SK-N-SH (cell line): ENCODE results near the gene KIF18A. TPM values are rescaled to one million over a fixed set of nuclear protein-coding genes. Genes with fewer than 3 reads are reported as not detected.

Experiments
- CTCF ChIA-PET: fragments of 300-600, 350-600 bp; formaldehyde crosslinking; extraction: SDS; loops from one replicate; lab custom pipeline; 2021; lab: Yijun Ruan, JAX
- POLR2A ChIA-PET: fragments of 350-600 bp; sonication (Branson Sonifier 250); formaldehyde crosslinking; extraction: SDS; loops from one replicate; lab custom pipeline; 2020; ENCODE audit warnings: antibody characterized with exemption, inconsistent platforms; lab: Yijun Ruan, JAX
- DNase-seq: peaks from one replicate; pipeline ENCODE4 v3.0.0; 2012
- H2AFZ ChIP-seq: fragments of 200-600 bp; sonication (generic); 2 replicates; pipeline ENCODE4 v1.8.1; 2016; ENCODE audit warnings: antibody characterized with exemption, mild to moderate bottlenecking, low read depth
- H3F3A ChIP-seq: fragments of 200-600 bp; sonication (generic); replicated peaks from 2 replicates; pipeline ENCODE3; 2016; ENCODE audit warnings: antibody characterized with exemption, mild to moderate bottlenecking; ENCODE audit not compliant: insufficient read depth
- H3K27ac ChIP-seq, 2 experiments: fragments of 200-500 bp in 1 of 2; fragments of 200-600 bp in 1 of 2; sonication (Bioruptor generic) in 1 of 2; sonication (generic), shearing (Covaris generic) in 1 of 2; 2 replicates each; pipeline versions ENCODE4 v1.5.1 to v1.6.1; 2014 to 2016; ENCODE audit warnings: low read depth in 2 of 2, inconsistent platforms in 1 of 2, low read length in 1 of 2, mild to moderate bottlenecking in 1 of 2, mixed read lengths in 1 of 2
- H3K27me3 ChIP-seq: fragments of 200-600 bp; sonication (generic), shearing (Covaris generic); 2 replicates; pipeline ENCODE4 v1.6.1; 2016; ENCODE audit warnings: mixed run types; ENCODE audit not compliant: insufficient read depth
- H3K36me3 ChIP-seq, 2 experiments: fragments of 200-500 bp in 1 of 2; fragments of 200-600 bp in 1 of 2; sonication (Bioruptor generic) in 1 of 2; sonication (generic) in 1 of 2; replicated peaks in 1 of 2; 2 replicates each; pipeline versions ENCODE3 to v1.5.1; 2014 to 2016; ENCODE audit warnings: low read length in 1 of 2, mild to moderate bottlenecking in 1 of 2; ENCODE audit not compliant: insufficient read depth in 2 of 2, control insufficient read depth in 1 of 2
- H3K4me1 ChIP-seq, 2 experiments: fragments of 200-500 bp in 1 of 2; fragments of 200-600 bp in 1 of 2; sonication (Bioruptor generic) in 1 of 2; sonication (generic), shearing (Covaris generic) in 1 of 2; 2 replicates each; pipeline versions ENCODE4 v1.5.1 to v1.6.1; 2014 to 2016; ENCODE audit warnings: low read depth in 1 of 2, low read length in 1 of 2, mixed run types in 1 of 2; ENCODE audit not compliant: insufficient read depth in 2 of 2, control insufficient read depth in 1 of 2
- H3K4me2 ChIP-seq: fragments of 200-600 bp; sonication (generic), shearing (Covaris generic); 2 replicates; pipeline ENCODE4 v1.6.1; 2017; ENCODE audit warnings: mixed run types
- H3K4me3 ChIP-seq, 2 experiments: fragments of 200-500 bp in 1 of 2; fragments of 200-600 bp in 1 of 2; sonication (Bioruptor generic) in 1 of 2; sonication (generic), shearing (Covaris generic) in 1 of 2; 2 replicates each; pipeline versions ENCODE4 v1.5.1 to v1.8.1; 2014 to 2016; ENCODE audit warnings: low read depth in 2 of 2, inconsistent platforms in 1 of 2, low read length in 1 of 2, mild to moderate bottlenecking in 1 of 2, mixed read lengths in 1 of 2, moderate library complexity in 1 of 2
- H3K79me2 ChIP-seq: fragments of 200-600 bp; sonication (generic); 2 replicates; pipeline ENCODE4 v1.8.1; 2017; ENCODE audit warnings: mild to moderate bottlenecking; ENCODE audit not compliant: insufficient read depth
- H3K9ac ChIP-seq: fragments of 200-600 bp; sonication (generic); 2 replicates; pipeline ENCODE4 v1.6.1; 2017; ENCODE audit warnings: mixed run types
- H3K9me2 ChIP-seq: fragments of 200-600 bp; sonication (generic); 2 replicates; pipeline ENCODE4 v1.6.1; 2017; ENCODE audit warnings: mixed run types
- H3K9me3 ChIP-seq: fragments of 200-600 bp; sonication (generic); 2 replicates; pipeline ENCODE4 v1.6.1; 2017; ENCODE audit warnings: mixed run types, mild to moderate bottlenecking, moderate library complexity
- H4K20me1 ChIP-seq: fragments of 200-600 bp; sonication (generic); 2 replicates; pipeline ENCODE4 v1.6.1; 2017; ENCODE audit warnings: mild to moderate bottlenecking, mixed run types; ENCODE audit not compliant: insufficient read depth
- CTCF ChIP-seq: fragments of 200-600 bp; sonication (generic); IDR thresholded peaks from 2 replicates; pipeline ENCODE4 v1.6.1; 2017; ENCODE audit warnings: antibody characterized with exemption, mild to moderate bottlenecking, moderate library complexity
- ELF1 ChIP-seq: IDR thresholded peaks from 2 replicates; pipeline ENCODE4 v1.4.0; 2012
- EP300 ChIP-seq, 2 experiments: IDR thresholded peaks; 2 replicates each; pipeline versions ENCODE4 v1.4.0 to v1.6.1; 2012; ENCODE audit warnings: borderline replicate concordance in 1 of 2, low read depth in 1 of 2, low read length in 1 of 2
- EZH2phosphoT487 ChIP-seq: fragments of 200-600 bp; sonication (generic); IDR thresholded peaks from 2 replicates; pipeline ENCODE4 v1.6.1; 2017; ENCODE audit warnings: low read depth, mixed run types, mild to moderate bottlenecking, antibody characterized with exemption, moderate library complexity, borderline replicate concordance
- FOSL2 ChIP-seq: IDR thresholded peaks from 2 replicates; pipeline ENCODE4 v1.4.0; 2012; ENCODE audit warnings: low read depth, mild to moderate bottlenecking, moderate library complexity, borderline replicate concordance
- JUND ChIP-seq: IDR thresholded peaks from 2 replicates; pipeline ENCODE4 v1.4.0; 2012
- MAX ChIP-seq: IDR thresholded peaks from 2 replicates; pipeline ENCODE4 v1.4.0; 2012; ENCODE audit warnings: low read depth
- MEF2A ChIP-seq: IDR thresholded peaks from 2 replicates; pipeline ENCODE4 v1.4.0; 2012; ENCODE audit warnings: low read depth, borderline replicate concordance
- MXI1 ChIP-seq: IDR thresholded peaks from 2 replicates; pipeline ENCODE4 v1.6.1; 2012; ENCODE audit warnings: mild to moderate bottlenecking, low read depth, low read length, improper control_type of control experiment
- RAD21 ChIP-seq: IDR thresholded peaks from 2 replicates; pipeline ENCODE4 v1.6.1; 2012; ENCODE audit warnings: mild to moderate bottlenecking, low read length
- REST ChIP-seq: IDR thresholded peaks from 2 replicates; pipeline ENCODE4 v1.6.1; 2012; ENCODE audit warnings: mild to moderate bottlenecking, low read depth, low read length, moderate library complexity
- SIN3A ChIP-seq: IDR thresholded peaks from 2 replicates; pipeline ENCODE4 v1.6.1; 2012; ENCODE audit warnings: low read depth, mild to moderate bottlenecking, low read length, moderate library complexity, borderline replicate concordance
- SMC3 ChIP-seq: IDR thresholded peaks from 2 replicates; pipeline ENCODE4 v1.6.1; 2012; ENCODE audit warnings: low read depth, low read length, improper control_type of control experiment
- TAF1 ChIP-seq: IDR thresholded peaks from 2 replicates; pipeline ENCODE4 v1.6.1; 2012; ENCODE audit warnings: low read depth, mild to moderate bottlenecking, low read length, moderate library complexity, borderline replicate concordance
- USF2 ChIP-seq: fragments of 150-350 bp; IDR thresholded peaks from 2 replicates; pipeline ENCODE4 v1.6.1; 2017; ENCODE audit warnings: antibody characterized with exemption, low read length, low read depth, borderline replicate concordance
- YY1 ChIP-seq: IDR thresholded peaks from 2 replicates; pipeline ENCODE4 v1.4.0; 2012; ENCODE audit warnings: low read depth, mild to moderate bottlenecking
- WGBS: methylation state at CpG from one replicate; pipeline ENCODE4 v1.1.6; 2017; ENCODE audit warnings: low lambda C conversion rate; 5-methylcytosine and 5-hydroxymethylcytosine counted together
- polyA plus RNA-seq, 3 experiments: library from polyadenylated mRNA; depleted of rRNA; stranded (reverse); fragments of >200 nt; gene quantifications; 2 replicates each; pipeline ENCODE4 v1.2.3, GENCODE V29; 2012

The KIF18A gene
- polyA plus RNA-seq, 1 of the 3 experiments (the other 2 are of a cell fraction), result 3.8 TPM

GRCh38 chr11:27977527-27977926 lies 130.4 kb downstream of the KIF18A start:
- H3K4me2 ChIP-seq, result no peak overlapping the region
- WGBS, result 65% methylated on average over 2 of the region's 2 CpGs

More at GRCh38 chr11:27977527-27977926, 130.4 kb downstream of the KIF18A start:
- DNase-seq, result no peak
- Histone ChIP-seq H2AFZ (no peak overlapping the region), H3K9me3 (no peaks in the 10 kb centered on the region), H3K4me3 (no peak overlapping the region), H3K27ac (no peak overlapping the region), H3K27me3 (no peaks in the 10 kb centered on the region), H3K9me2 (no peaks in the 10 kb centered on the region), H4K20me1 (no peaks in the 10 kb centered on the region), H3F3A (no peaks in the 10 kb centered on the region), H3K79me2 (no peaks in the 10 kb centered on the region), H3K4me1 (no peaks in the 10 kb centered on the region), H3K9ac (no peak overlapping the region), H3K36me3 (no peaks in the 10 kb centered on the region)
- TF ChIP-seq CTCF (no peak), MAX (no peak), REST (no peak), TAF1 (no peak), RAD21 (no peak), EP300 (IDR thresholded peaks at IDR 0.05; ENCODE audit: borderline replicate concordance in 1 of 2, low read depth in 1 of 2, low read length in 1 of 2) (no peak), YY1 (no peak), ELF1 (no peak), SMC3 (no peak), EZH2phosphoT487 (no peak), MEF2A (no peak), USF2 (no peak), MXI1 (no peak), SIN3A (no peak), JUND (no peak), FOSL2 (no peak)
- ChIA-PET POLR2A (no interaction called here), CTCF (no interaction called here)
